HepG2 (cell line): ENCODE results near the gene KRT36. TPM values are rescaled to one million over a fixed set of nuclear protein-coding genes. Genes with fewer than 3 reads are reported as not detected.
A peak's percentile ranks its signal among the peaks of the same experiment; 100 is the strongest.

Source experiments
- ATAC-seq: fragments of 200-7000 bp; cut with Tn5 transposase; 3 replicates; pipeline ENCODE4 v1.9.1; 2020; ENCODE audit warnings: mild to moderate bottlenecking, moderate library complexity
- BruUV-seq: library from RNA; stranded (reverse); fragments of 400-500 nt; replicated peaks from 2 replicates; lab custom pipeline; 2021; lab: Mats Ljungman, UMichigan
- CTCF ChIA-PET: fragments of 300-600 bp; formaldehyde crosslinking; extraction: SDS; loops from one replicate; lab custom pipeline; 2021; ENCODE audit warnings: low total read pairs, inconsistent platforms, low intra/inter-chr PET ratio; lab: Yijun Ruan, JAX
- POLR2A ChIA-PET: fragments of 350-600 bp; sonication (Branson Sonifier 250); formaldehyde crosslinking; loops from one replicate; lab custom pipeline; 2020; ENCODE audit warnings: antibody characterized with exemption, inconsistent platforms; lab: Yijun Ruan, JAX
- DNase-seq: peaks from one replicate; pipeline ENCODE4 v3.0.0-alpha.2; 2015; ENCODE audit warnings: low spot score
- FAIRE-seq: peaks from 3 replicates; lab custom pipeline; 2011; peaks lifted over from hg19 to GRCh38; lab: Jason Lieb, UNC
- H2AFZ ChIP-seq: one replicate; pipeline ENCODE4 v1.6.1; 2011; ENCODE audit warnings: low read length, inconsistent platforms
- H3K27ac ChIP-seq: fragments of 300-600 bp; 3 replicates; pipeline ENCODE4 v1.8.0; 2011; ENCODE audit warnings: mixed run types, mild to moderate bottlenecking, mixed read lengths, low read length, inconsistent platforms; ENCODE audit not compliant: insufficient read depth; ENCODE audit errors: extremely low read length
- H3K27me3 ChIP-seq, 2 experiments: fragments of 200-600 bp in 1 of 2; 2 replicates in 1 of 2; 3 replicates in 1 of 2; pipeline versions ENCODE4 v1.6.0 to v1.8.0; 2011; ENCODE audit warnings: low read length in 2 of 2, mild to moderate bottlenecking in 2 of 2, moderate library complexity in 2 of 2, inconsistent platforms in 1 of 2; ENCODE audit not compliant: insufficient read depth in 2 of 2, control insufficient read depth in 1 of 2
- H3K36me3 ChIP-seq, 2 experiments: fragments of 200-600 bp in 1 of 2; replicated peaks in 1 of 2; 2 replicates in 1 of 2; 3 replicates in 1 of 2; pipeline versions ENCODE4 v1.5.1 to v1.8.0; 2011; ENCODE audit warnings: low read length in 2 of 2, inconsistent platforms in 1 of 2; ENCODE audit not compliant: insufficient read depth in 2 of 2, control insufficient read depth in 1 of 2
- H3K4me1 ChIP-seq: 2 replicates; pipeline ENCODE4 v1.5.1; 2012; ENCODE audit warnings: low read length, inconsistent platforms; ENCODE audit not compliant: insufficient read depth
- H3K4me2 ChIP-seq: 2 replicates; pipeline ENCODE4 v1.6.0; 2011; ENCODE audit warnings: low read depth, low read length, inconsistent platforms
- H3K4me3 ChIP-seq, 3 experiments: fragments of 200-600 bp in 1 of 3; sonication (generic), shearing (Covaris generic) in 1 of 3; replicated peaks in 1 of 3; 2 replicates each; pipeline ENCODE4 v1.5.1; 2011 to 2016; ENCODE audit warnings: low read length in 3 of 3, inconsistent platforms in 2 of 3, low read depth in 2 of 3, mild to moderate bottlenecking in 2 of 3, control low read depth in 1 of 3, mixed read lengths in 1 of 3; ENCODE audit not compliant: insufficient read depth in 1 of 3
- H3K79me2 ChIP-seq: one replicate; pipeline ENCODE4 v1.6.1; 2011; ENCODE audit warnings: low read length, inconsistent platforms; ENCODE audit not compliant: insufficient read depth
- H3K9ac ChIP-seq: 2 replicates; pipeline ENCODE4 v1.6.0; 2011; ENCODE audit warnings: mild to moderate bottlenecking, low read depth, low read length, inconsistent platforms; ENCODE audit not compliant: insufficient read depth
- H3K9me3 ChIP-seq: 2 replicates; pipeline ENCODE4 v1.5.1; 2012; ENCODE audit warnings: mild to moderate bottlenecking, low read length
- H4K20me1 ChIP-seq: 2 replicates; pipeline ENCODE4 v1.6.0; 2011; ENCODE audit warnings: inconsistent platforms, mild to moderate bottlenecking, low read length, moderate library complexity; ENCODE audit not compliant: insufficient read depth
- ARID2 ChIP-seq: sonication (generic); formaldehyde crosslinking; IDR thresholded peaks from 2 replicates; pipeline ENCODE4 v1.8.1; 2022; ENCODE audit warnings: mild to moderate bottlenecking, missing genetic modification reagents, borderline replicate concordance
- MAFF ChIP-seq: IDR thresholded peaks from 2 replicates; pipeline ENCODE4 v1.6.1; 2011; ENCODE audit warnings: low read depth, low read length, improper control_type of control experiment
- MAFK ChIP-seq, 2 experiments: IDR thresholded peaks in 1 of 2; conservative IDR thresholded peaks in 1 of 2; 2 replicates each; pipeline ENCODE4 v1.6.1; 2011; ENCODE audit warnings: improper control_type of control experiment in 2 of 2, low read length in 2 of 2
- MNT ChIP-seq: fragments of 450-650 bp; IDR thresholded peaks from 2 replicates; pipeline ENCODE4 v1.6.1; 2016
- MTF2 ChIP-seq: sonication (generic); formaldehyde crosslinking; IDR thresholded peaks from 2 replicates; pipeline ENCODE4 v1.5.0; 2020; ENCODE audit warnings: missing genetic modification reagents, borderline replicate concordance
- RXRB ChIP-seq: IDR thresholded peaks from 2 replicates; pipeline ENCODE4 v1.6.1; 2016; ENCODE audit warnings: borderline replicate concordance, missing genetic modification reagents, missing compliant biosample characterization
- ZSCAN20 ChIP-seq: sonication (generic); formaldehyde crosslinking; IDR thresholded peaks from 2 replicates; pipeline ENCODE4 v1.4.0; 2020; ENCODE audit warnings: missing genetic modification reagents, mild to moderate bottlenecking, borderline replicate concordance
- WGBS: methylation state at CpG from one replicate; pipeline ENCODE4 v1.1.6; 2017; ENCODE audit warnings: low lambda C conversion rate; 5-methylcytosine and 5-hydroxymethylcytosine counted together
- in situ Hi-C: cut with HindIII; loops from 2 replicates; pipeline ENCODE4 v1.10.0; 2017; ENCODE audit warnings: low pct_unique_long_range_greater_than_20kb; ENCODE audit not compliant: extremely low pct_ligation_motif_present
- intact Hi-C: fragments of 100-400 bp; cut with micrococcal nuclease; formaldehyde crosslinking; loops from one replicate; pipeline ENCODE4 v1.10.0; 2022; ENCODE audit not compliant: unreplicated experiment
- polyA plus RNA-seq, 8 experiments: library from polyadenylated mRNA; depleted of rRNA in 3 of 8; stranded (reverse) in 7 of 8; unstranded in 1 of 8; fragments of >200 nt; fragmentation: Illumina TruSeq in 4 of 8; extraction: Trizol in 4 of 8; gene quantifications; 2 replicates each; pipeline versions ENCODE4 v1.2.1 to v1.2.3, GENCODE V29; 2011 to 2016; ENCODE audit warnings: low read depth in 4 of 8, missing spikeins in 1 of 8, mixed read lengths in 1 of 8; ENCODE audit not compliant: insufficient read depth in 1 of 8
- total RNA-seq, 5 experiments: library from RNA; depleted of rRNA; stranded (reverse); fragments of >200 nt; fragmentation: Illumina TruSeq; extraction: Trizol; gene quantifications; 2 replicates each; pipeline ENCODE4 v1.2.3, GENCODE V29; 2016; ENCODE audit warnings: low read depth in 1 of 5
- TF ChIP-seq, protein P1 (sequence below): sonication (generic); formaldehyde crosslinking; IDR thresholded peaks from 2 replicates; pipeline ENCODE4 v1.8.0; 2022; ENCODE audit warnings: missing genetic modification reagents, low read depth, mild to moderate bottlenecking, borderline replicate concordance
- TF ChIP-seq, protein P2 (sequence below): sonication (generic); formaldehyde crosslinking; IDR thresholded peaks from 2 replicates; pipeline ENCODE4 v1.4.0; 2020; ENCODE audit warnings: missing genetic modification reagents, low read depth, mild to moderate bottlenecking, borderline replicate concordance
- TF ChIP-seq, protein P3 (sequence below): sonication (generic); formaldehyde crosslinking; IDR thresholded peaks from 2 replicates; pipeline ENCODE4 v1.8.1; 2022; ENCODE audit warnings: mild to moderate bottlenecking, missing genetic modification reagents

The KRT36 gene
- total and polyA plus RNA-seq, 2 of the 13 experiments (the other 11 are each of a cell fraction or from before 2014, with no cell fraction given): not detected

GRCh38 chr17:41510251-41511065 is 20.7 kb upstream of the KRT36 start:
- Histone ChIP-seq H3K9me3 (no peaks in the 10 kb centered on the region), H3K79me2 (no peaks in the 10 kb centered on the region), H3K4me1 (peaks cover 10% of the 10 kb centered on the region), H3K4me3 (no peak overlapping the region), H3K9ac (no peak overlapping the region), H3K4me2 (no peak overlapping the region), H2AFZ (no peak overlapping the region), H3K36me3 (no peaks in the 10 kb centered on the region), H4K20me1 (no peaks in the 10 kb centered on the region), H3K27me3 (peaks cover 7 to 58% of the 10 kb centered on the region in 2 experiments), H3K27ac (no peak overlapping the region)
- TF ChIP-seq MAFF: peak; percentile 92
- TF ChIP-seq, protein P1, sequence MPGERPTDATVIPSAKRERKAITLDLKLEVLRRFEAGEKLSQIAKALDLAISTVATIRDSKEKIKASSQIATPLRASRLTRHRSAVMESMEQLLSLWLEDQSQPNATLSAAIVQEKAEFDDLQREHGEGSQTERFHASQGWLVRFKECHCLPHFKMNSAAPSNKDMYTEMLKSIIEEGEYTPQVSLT (CRISPR knock-in tag): no peak
- TF ChIP-seq MAFK (conservative IDR thresholded peaks at IDR 0.05 in 1 of 2, IDR thresholded peaks at IDR 0.05 in 1 of 2; ENCODE audit: low read length in 2 of 2): peak; percentile 95 to 97
- POLR2A ChIA-PET: no interaction called here
- CTCF ChIA-PET: no interaction called here
- no TSS peak for BruUV-seq
- DNase-seq: no peak
- FAIRE-seq: no peak
- WGBS: 19% methylated on average over 7 of the region's 7 CpGs
- intact Hi-C loops (no loop called here), in situ Hi-C loops (no loop called here)
- no peak for ATAC-seq

DNA sequence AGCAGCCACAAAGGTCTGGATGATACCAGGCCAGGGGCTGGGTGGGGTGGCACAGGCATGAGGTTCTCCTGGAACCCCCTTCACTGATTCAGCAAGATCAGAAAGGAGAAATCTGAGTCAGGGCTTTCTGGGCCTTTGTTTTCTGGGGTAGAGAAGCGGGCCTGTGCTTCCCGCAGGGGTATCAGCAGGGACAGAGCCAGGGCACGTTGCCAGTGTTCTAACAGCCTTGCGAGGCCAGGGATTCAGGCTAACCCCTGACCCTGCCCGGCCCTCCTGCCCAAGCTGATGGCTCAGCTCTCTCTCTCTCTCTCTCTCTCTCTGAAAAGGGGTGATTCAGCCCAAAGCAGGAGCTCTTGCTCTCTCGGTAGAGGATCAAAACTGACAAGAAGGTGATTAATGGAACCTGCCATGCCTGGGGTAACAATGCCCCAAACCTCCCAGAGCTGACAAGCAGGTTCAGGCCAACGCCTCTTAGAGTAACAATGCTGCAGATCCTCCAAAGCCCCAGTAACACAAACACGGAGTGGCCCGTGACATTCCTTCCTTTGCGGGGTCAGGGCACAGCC is 17.7 kb upstream of the KRT36 start:
- in situ Hi-C loops (no loop called here), intact Hi-C loops (no loop called here)
- no peak for TF ChIP-seq ZSCAN20
- TF ChIP-seq RXRB (CRISPR knock-in tag): no peak
- TF ChIP-seq, protein P2, sequence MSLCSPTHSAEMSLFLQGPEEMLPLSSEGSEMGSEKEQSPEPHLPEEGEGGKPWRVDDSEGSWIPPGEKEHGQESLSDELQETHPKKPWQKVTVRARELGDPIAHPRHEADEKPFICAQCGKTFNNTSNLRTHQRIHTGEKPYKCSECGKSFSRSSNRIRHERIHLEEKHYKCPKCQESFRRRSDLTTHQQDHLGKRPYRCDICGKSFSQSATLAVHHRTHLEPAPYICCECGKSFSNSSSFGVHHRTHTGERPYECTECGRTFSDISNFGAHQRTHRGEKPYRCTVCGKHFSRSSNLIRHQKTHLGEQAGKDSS (CRISPR knock-in tag): no peak
- TF ChIP-seq ARID2: no peak
- TF ChIP-seq, protein P3, sequence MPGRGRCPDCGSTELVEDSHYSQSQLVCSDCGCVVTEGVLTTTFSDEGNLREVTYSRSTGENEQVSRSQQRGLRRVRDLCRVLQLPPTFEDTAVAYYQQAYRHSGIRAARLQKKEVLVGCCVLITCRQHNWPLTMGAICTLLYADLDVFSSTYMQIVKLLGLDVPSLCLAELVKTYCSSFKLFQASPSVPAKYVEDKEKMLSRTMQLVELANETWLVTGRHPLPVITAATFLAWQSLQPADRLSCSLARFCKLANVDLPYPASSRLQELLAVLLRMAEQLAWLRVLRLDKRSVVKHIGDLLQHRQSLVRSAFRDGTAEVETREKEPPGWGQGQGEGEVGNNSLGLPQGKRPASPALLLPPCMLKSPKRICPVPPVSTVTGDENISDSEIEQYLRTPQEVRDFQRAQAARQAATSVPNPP: no peak
- TF ChIP-seq MNT: no peak
- no peak for TF ChIP-seq MTF2
- Histone ChIP-seq H3K9ac (no peak overlapping the region), H4K20me1 (no peaks in the 10 kb centered on the region), H3K36me3 (no peaks in the 10 kb centered on the region), H3K4me3 (no peak overlapping the region), H2AFZ (no peak overlapping the region), H3K9me3 (no peaks in the 10 kb centered on the region), H3K79me2 (no peaks in the 10 kb centered on the region), H3K27ac (no peak overlapping the region), H3K4me1 (peaks cover 10% of the 10 kb centered on the region), H3K27me3 (peaks cover 11 to 77% of the 10 kb centered on the region in 2 experiments), H3K4me2 (no peak overlapping the region)
- ChIA-PET CTCF (no interaction called here), POLR2A (no interaction called here)
- no TSS peak for BruUV-seq
- DNase-seq: no peak
- 11% methylated on average over 6 of the region's 10 CpGs for WGBS
- no peak for FAIRE-seq
- ATAC-seq: no peak
